Lung microvascular endothelial cell (primary cell): ENCODE measurements around the gene PGPEP1. TPM values are rescaled to one million over a fixed set of nuclear protein-coding genes. Genes with fewer than 3 reads are reported as not detected.
"Not testable (repeated sequence)": the region's sequence is repeated elsewhere in the genome, so short reads cannot be mapped to it uniquely, and the experiment has no call there.

ENCODE experiments used
- DNase-seq, 2 donors: peaks; one replicate each; pipeline versions ENCODE4 v3.0.0 to v3.0.0-alpha.2; 2010; ENCODE audit warnings: low read depth in 2 of 2
- total RNA-seq: library from RNA; depleted of rRNA; stranded (reverse); fragments of >200 nt; gene quantifications from 2 replicates; pipeline ENCODE4 v1.2.1, GENCODE V29; 2014

The PGPEP1 gene
- total RNA-seq, 1 donor from 2014 or later: 12.1 TPM

GRCh38 chr19:18308051-18308947, 32.1 kb upstream of the PGPEP1 start:
- DNase-seq: no peak

GRCh38 chr19:18308948-18309325, 31.5 kb upstream of the PGPEP1 start:
- no peak for DNase-seq

DNA sequence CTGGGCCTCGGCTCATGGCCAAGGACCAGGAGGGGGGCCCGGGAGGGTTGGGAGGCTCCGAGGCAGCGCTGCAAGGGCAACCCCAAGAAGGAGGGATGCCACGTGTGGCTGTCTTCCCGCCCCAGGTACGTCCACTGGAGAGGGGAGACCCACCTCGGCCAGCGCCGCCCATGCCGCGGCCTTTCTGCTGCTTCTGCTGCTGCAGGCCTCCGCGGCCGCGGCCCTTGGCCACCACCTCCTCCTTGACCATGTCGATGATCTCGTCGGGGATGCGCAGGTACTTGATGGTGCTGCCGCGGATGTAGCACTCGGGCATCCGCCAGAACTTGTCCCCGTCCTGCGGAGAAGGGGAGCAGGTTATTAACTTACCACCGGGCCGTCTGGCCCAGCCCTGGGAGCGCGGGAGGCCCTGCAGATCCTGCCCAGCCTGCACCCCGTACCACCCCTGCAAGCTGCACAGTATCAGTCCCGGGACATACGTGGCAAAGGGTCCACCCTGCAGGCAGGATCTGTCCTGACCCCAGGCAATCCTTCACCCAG, 30.8 kb upstream of the PGPEP1 start:
- DNase-seq: no peak

GRCh38 chr19:18310118-18310909, 30.1 kb upstream of the PGPEP1 start:
- DNase-seq: no peak

- no peak for DNase-seq
Measured at GRCh38 chr19:18310966-18311365, 29.4 kb upstream of the PGPEP1 start.

- DNase-seq: no peak
Measured at GRCh38 chr19:18311502-18312091, 28.8 kb upstream of the PGPEP1 start.

GRCh38 chr19:18312092-18312534, 28.3 kb upstream of the PGPEP1 start:
- DNase-seq: no peak

GRCh38 chr19:18313398-18313797, 27.0 kb upstream of the PGPEP1 start:
- no peak for DNase-seq

DNA sequence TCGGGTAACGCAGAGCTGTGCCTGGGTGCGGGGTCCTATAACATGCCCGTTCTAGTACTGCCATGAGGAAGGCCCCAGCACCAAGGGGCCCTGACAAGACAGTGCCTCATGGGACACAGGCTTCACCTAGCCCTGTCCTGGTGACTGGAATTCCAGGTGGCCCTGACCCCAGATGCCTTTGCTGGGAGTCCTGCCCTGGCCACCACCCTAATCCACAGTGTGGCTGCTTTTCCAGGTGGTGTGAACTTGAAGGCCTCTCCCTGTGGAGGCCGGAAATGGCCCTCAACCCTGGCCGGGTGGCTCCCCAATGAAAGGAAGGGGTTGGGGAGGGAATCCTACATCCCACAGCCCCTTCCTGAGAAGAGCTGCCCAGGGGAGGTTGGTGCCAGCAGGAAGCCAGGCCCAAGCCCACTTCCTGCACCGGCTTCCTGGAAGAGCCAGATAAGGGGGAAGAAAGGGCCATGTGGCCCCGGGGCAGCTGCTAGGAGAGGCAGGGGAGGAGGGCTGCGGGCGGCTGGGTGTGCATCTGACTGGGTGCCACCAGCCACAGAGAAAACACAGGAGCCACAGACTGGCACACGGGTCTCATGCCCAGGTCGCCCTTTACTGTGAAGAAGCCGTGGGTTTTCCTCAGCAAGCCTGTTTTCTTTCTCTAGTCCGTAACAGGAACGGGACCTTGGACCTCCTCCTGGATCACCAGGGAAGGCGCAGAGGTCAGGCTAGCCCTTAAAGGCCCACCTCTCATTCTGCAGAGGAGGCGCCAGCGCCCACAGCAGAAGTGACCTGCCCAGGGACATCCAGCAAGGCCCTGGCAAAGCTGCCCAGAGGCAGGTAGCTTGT, 22.2 kb upstream of the PGPEP1 start:
- peak; percentile 49 to 62 for DNase-seq

DNA sequence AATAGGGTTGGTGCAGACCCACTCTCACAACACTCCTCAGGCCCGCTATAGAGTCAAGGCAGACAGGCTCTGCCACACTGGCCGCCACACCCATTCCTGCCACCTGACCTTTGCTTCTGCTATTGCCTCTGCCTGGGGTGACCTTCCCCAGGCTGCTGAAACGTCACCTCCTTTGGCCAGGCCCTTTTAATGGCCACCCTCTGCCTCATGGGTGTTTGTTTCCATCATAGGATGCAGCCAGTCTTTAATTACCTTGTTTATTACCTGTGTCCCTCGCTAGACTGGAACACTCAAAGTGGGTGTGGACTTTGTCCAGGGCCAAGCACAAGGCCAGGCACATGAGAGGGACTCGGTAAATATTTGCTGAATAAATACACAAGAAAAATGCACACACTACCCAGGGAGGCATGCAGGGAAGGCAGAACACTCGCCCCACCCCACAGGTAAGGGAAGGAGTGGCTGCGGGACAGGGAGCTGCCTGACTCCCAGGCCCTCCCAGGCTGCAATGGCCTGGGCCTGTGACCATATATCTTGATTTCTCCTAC, 20.7 kb upstream of the PGPEP1 start:
- no peak for DNase-seq

GRCh38 chr19:18320865-18321733, 19.3 kb upstream of the PGPEP1 start:
- peak; percentile 41 to 73 for DNase-seq

DNA sequence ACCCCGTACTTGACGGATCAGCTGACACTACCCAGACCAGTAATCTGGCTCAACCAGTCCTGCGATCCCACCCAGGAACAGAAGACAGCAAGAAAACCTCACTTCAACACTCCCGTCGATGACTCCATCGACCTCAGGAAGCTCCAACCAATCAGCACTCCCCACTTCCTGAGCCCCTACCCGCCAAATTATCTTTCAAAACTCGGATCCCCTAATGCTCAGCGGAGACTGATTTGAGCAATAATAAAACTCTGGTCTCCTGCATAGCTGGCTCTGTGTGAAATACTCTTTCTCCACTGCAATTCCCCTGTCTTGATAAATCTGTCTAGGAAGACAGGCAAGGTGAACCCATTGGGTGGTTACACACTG, 18.7 kb upstream of the PGPEP1 start:
- DNase-seq: peak in 1 of 2 donors; percentile 31

- peak; percentile 20 to 56 for DNase-seq
Measured at GRCh38 chr19:18322318-18322758, 18.1 kb upstream of the PGPEP1 start.

- DNase-seq: peak; percentile 97 to 98
Measured at GRCh38 chr19:18322759-18323460, 17.5 kb upstream of the PGPEP1 start, which contains the start of gene LSM4. LSM4 (minus strand) TSS chr19:18323076; CDS start chr19:18323020, 56 bp downstream.

DNA sequence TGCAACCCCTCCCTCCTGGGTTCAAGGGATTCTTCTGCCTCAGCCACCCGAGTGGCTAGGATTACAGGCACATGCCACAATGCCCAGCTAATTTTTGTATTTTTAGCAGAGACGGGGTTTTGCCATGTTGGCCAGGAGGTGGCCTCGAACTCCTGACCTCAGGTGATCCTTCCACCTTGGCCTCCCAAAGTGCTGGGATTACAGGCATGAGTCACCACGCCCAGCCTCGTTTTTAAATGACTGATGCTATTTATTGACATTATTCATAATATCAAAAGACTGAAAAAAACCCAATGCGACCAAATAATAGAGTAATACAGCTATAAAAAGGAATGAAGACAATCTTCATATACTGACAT, 16.0 kb upstream of the PGPEP1 start:
- not testable (repeated sequence) for DNase-seq

GRCh38 chr19:18326772-18327171, 13.6 kb upstream of the PGPEP1 start:
- no peak for DNase-seq

DNA sequence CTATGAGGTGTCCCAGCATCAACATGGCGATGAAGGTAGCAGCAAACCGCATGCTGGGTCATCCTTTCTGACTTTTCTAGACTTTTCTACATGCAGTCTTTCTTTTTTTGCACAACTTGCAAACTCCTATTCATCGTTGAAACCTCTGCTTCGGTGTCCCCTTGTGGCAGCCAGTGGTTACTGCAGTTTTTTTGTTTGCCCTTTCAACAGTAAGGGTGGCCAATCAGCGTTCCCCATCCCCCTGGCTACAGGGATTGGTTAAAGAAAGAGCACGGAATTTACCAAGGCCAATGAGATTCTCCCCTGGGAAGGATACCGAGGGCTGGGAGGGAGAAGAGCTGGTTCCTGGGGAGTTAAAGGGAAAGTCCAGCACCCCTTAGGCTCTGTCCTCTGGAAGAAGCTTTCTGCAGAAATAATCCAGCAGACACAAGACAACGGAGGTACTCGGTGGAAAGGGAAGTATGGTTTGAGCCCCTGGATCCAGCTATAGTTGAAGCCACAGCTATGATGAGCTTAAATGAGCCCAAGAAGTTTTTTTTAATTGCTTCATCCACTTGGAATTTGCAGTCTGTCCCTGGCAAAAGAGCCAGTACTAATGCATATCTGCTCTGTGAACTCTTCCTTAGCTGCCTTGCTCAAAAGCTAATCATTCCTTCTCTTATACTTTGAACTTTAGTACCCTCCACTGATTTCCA, 11.9 kb upstream of the PGPEP1 start:
- DNase-seq: peak; percentile 96 to 97

- DNase-seq: no peak
Measured at GRCh38 chr19:18329035-18329376, 11.4 kb upstream of the PGPEP1 start.
